ENCODE measurements around the gene TBC1D5. TPM values are rescaled to one million over a fixed set of nuclear protein-coding genes. Genes with fewer than 3 reads are reported as not detected.

TBC1D5 gene
- total RNA-seq, 1 donor from 2014 or later: 106 TPM

- Mint-ChIP-seq H3K27me3 (no peaks in the 10 kb centered on the region), H3K36me3 (ENCODE audit: low read depth) (peaks cover 39% of the 10 kb centered on the region), H3K27ac (no peak overlapping the region), H3K9me3 (no peaks in the 10 kb centered on the region), H3K4me1 (no peaks in the 10 kb centered on the region), H3K4me3 (no peak overlapping the region)
- ATAC-seq (ENCODE audit: low read depth) (no peak), DNase-seq (no peak)
- no peak for TF ChIP-seq CTCF (IDR thresholded peaks at IDR 0.05)
- intact Hi-C loops (cut with micrococcal nuclease): no loop called here
- ChIA-PET CTCF (no interaction called here), POLR2A (no interaction called here)
These were observed 276.4 kb downstream of the TBC1D5 start for GRCh38 chr3:17466028-17466427.

GRCh38 chr3:17459470-17459993 is 282.9 kb downstream of the TBC1D5 start:
- H3K9me3 Mint-ChIP-seq: peaks cover 3% of the 10 kb centered on the region
- no peak overlapping the region for H3K4me3 Mint-ChIP-seq
- intact Hi-C loops (cut with micrococcal nuclease): no loop called here
- no peaks in the 10 kb centered on the region for H3K27me3 Mint-ChIP-seq
- no peak overlapping the region for H3K27ac Mint-ChIP-seq
- no peak for TF ChIP-seq CTCF (IDR thresholded peaks at IDR 0.05)
- ATAC-seq (ENCODE audit: low read depth) (no peak), DNase-seq (no peak)
- H3K4me1 Mint-ChIP-seq: no peaks in the 10 kb centered on the region
- peaks cover 57% of the 10 kb centered on the region for H3K36me3 Mint-ChIP-seq (ENCODE audit: low read depth)
- CTCF ChIA-PET: no interaction called here
- POLR2A ChIA-PET: no interaction called here

GRCh38 chr3:17456650-17457049 is 285.8 kb downstream of the TBC1D5 start:
- no peak for TF ChIP-seq CTCF (IDR thresholded peaks at IDR 0.05)
- no peak for ATAC-seq (ENCODE audit: low read depth)
- DNase-seq: no peak
- H3K4me1 Mint-ChIP-seq: peaks cover 3% of the 10 kb centered on the region
- H3K4me3 Mint-ChIP-seq: no peak overlapping the region
- H3K36me3 Mint-ChIP-seq (ENCODE audit: low read depth): peaks cover 56% of the 10 kb centered on the region
- intact Hi-C loops (cut with micrococcal nuclease): no loop called here
- no peaks in the 10 kb centered on the region for H3K27me3 Mint-ChIP-seq
- ChIA-PET CTCF (no interaction called here), POLR2A (no interaction called here)
- H3K9me3 Mint-ChIP-seq: peaks cover 3% of the 10 kb centered on the region
- no peak overlapping the region for H3K27ac Mint-ChIP-seq

GRCh38 chr3:17456046-17456445 is 286.4 kb downstream of the TBC1D5 start:
- H3K4me1 Mint-ChIP-seq: peaks cover 5% of the 10 kb centered on the region
- no peak for ATAC-seq (ENCODE audit: low read depth)

GRCh38 chr3:17444865-17445264 is 297.6 kb downstream of the TBC1D5 start:
- ChIA-PET POLR2A (no interaction called here), CTCF (no interaction called here)
- Mint-ChIP-seq H3K4me3 (no peak overlapping the region), H3K9me3 (peaks cover under 1% of the 10 kb centered on the region), H3K4me1 (peaks cover 8% of the 10 kb centered on the region), H3K27ac (no peak overlapping the region), H3K36me3 (ENCODE audit: low read depth) (peaks cover 49% of the 10 kb centered on the region), H3K27me3 (no peaks in the 10 kb centered on the region)
- intact Hi-C loops (cut with micrococcal nuclease): no loop called here
- TF ChIP-seq CTCF (IDR thresholded peaks at IDR 0.05): no peak
- ATAC-seq (ENCODE audit: low read depth) (no peak), DNase-seq (no peak)

More at GRCh38 chr3:17456046-17456445, 286.4 kb downstream of the TBC1D5 start:
- CTCF ChIA-PET: no interaction called here
- Mint-ChIP-seq H3K27ac (no peak overlapping the region), H3K27me3 (no peaks in the 10 kb centered on the region), H3K4me3 (no peak overlapping the region), H3K36me3 (ENCODE audit: low read depth) (peaks cover 60% of the 10 kb centered on the region), H3K9me3 (peaks cover 3% of the 10 kb centered on the region)
- no peak for DNase-seq
- TF ChIP-seq CTCF (IDR thresholded peaks at IDR 0.05): no peak
- intact Hi-C loops (cut with micrococcal nuclease): no loop called here
- POLR2A ChIA-PET: no interaction called here

All from activated B cell treated with CpG ODN at 0.5 μM for 24 hours (primary cell).